Measurements from ENCODE around the gene ZFHX2. TPM values are rescaled to one million over a fixed set of nuclear protein-coding genes. Genes with fewer than 3 reads are reported as not detected.

Gene ZFHX2
- polyA plus RNA-seq, 4 donors = 2.1 to 9.1 (median 7.8) TPM

- DNase-seq (ENCODE audit: low read depth in 4 of 4, low spot score in 3 of 4) = no peak
Observed at GRCh38 chr14:23523229-23524016, 28.1 kb downstream of the ZFHX2 start.

GRCh38 chr14:23522643-23523198 lies 28.8 kb downstream of the ZFHX2 start:
- no peak for DNase-seq (ENCODE audit: low read depth in 4 of 4, low spot score in 3 of 4)

DNA sequence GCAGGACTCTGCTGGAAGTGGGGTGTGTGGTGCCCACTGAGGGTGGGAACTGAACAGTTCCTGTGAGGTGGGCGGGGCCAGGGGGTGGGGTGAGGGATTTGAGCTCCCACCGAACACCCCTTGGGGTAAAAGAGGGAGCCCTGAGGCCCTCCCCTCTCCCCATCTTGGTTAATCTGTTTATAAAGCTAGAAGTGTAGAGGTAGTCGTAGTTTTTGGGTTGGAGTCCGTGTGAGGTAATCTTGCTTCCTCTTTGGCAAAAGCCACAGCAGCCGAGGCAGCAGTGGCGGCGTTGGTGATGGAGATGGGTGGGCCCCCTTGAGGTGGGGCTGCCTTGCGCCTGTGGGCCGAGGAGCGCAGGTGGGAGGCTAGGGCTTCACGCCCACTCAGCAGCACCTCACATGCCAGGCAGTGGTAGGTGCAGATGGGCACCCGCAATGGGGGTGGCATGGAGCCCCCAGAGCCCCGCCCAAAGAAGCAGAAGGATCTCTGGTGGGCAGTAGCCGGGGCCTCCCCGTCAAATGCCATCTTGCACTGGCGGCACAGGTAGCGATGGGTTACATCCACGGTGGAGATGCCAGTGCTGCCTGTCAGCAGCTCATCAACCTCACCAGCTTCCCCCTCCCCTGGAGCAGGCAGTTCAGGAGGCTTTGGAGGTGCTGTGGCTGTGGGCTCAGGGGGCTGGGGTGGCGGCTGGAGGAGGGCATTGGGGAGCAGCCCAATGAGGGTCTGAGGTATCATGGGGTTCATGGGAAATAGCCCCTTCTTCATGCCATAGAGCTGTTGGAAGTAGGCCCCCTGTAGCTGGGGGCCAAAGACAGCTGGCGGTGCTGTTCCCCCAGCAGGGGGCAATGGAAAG lies 29.6 kb downstream of the ZFHX2 start:
- no peak for DNase-seq (ENCODE audit: low read depth in 4 of 4, low spot score in 3 of 4)

- DNase-seq (ENCODE audit: low read depth in 4 of 4, low spot score in 3 of 4) = no peak
Observed at GRCh38 chr14:23520899-23521533, 30.5 kb downstream of the ZFHX2 start.

DNA sequence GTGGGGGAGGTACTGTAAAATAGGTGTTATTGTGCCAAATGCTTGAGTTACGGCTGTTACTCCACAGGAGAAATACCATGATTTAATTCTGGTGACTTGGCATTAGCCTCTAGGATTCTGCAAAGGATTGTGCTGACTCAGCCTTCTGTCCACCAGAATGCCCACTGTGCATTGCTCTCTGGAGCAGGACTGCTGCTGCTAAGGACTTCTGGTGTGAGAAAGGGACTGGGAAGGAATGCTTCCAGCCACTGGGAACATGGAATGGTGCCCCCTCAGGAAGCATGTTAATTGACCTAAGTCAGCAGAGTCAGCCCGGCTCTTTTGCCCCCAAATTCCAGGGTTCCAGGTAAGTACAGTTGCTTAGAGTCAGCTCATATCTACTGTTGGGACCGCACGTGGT lies 32.9 kb downstream of the ZFHX2 start:
- DNase-seq (ENCODE audit: low read depth in 4 of 4, low spot score in 3 of 4) = no peak

GRCh38 chr14:23517650-23518326 lies 33.8 kb downstream of the ZFHX2 start:
- DNase-seq (ENCODE audit: low read depth in 4 of 4, low spot score in 3 of 4) = no peak

GRCh38 chr14:23514644-23514957 lies 37.0 kb downstream of the ZFHX2 start:
- DNase-seq (ENCODE audit: low read depth in 4 of 4, low spot score in 3 of 4) = no peak

- no peak for DNase-seq (ENCODE audit: low read depth in 4 of 4, low spot score in 3 of 4)
Observed at GRCh38 chr14:23513818-23514643, 37.5 kb downstream of the ZFHX2 start.

- DNase-seq (ENCODE audit: low read depth in 4 of 4, low spot score in 3 of 4) = no peak
Observed at GRCh38 chr14:23513005-23513817, 38.4 kb downstream of the ZFHX2 start.

- no peak for DNase-seq (ENCODE audit: low read depth in 4 of 4, low spot score in 3 of 4)
Observed at GRCh38 chr14:23512156-23512555, 39.4 kb downstream of the ZFHX2 start.

DNA sequence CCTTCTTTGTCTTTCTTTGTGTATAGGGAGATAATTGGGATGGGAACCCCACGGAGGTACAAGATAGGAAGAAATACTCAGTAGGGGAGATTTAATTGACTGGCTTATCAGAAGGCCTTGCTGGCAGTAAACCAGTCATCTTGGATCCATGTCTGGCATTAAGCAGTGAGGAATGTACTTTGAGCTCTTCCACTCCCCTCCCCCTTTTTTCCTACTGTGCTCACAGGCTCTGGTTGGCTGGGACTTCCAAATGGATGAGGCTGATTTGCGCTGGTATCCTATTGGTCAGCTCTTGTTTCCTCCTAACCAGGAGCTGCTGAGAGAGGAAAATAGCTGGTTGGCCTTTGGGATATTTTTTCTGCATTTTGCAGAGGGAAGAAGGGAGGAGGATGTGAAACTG lies 57.3 kb downstream of the ZFHX2 start:
- DNase-seq (ENCODE audit: low read depth in 4 of 4, low spot score in 3 of 4) = no peak

GRCh38 chr14:23492618-23493272 lies 58.8 kb downstream of the ZFHX2 start:
- no peak for DNase-seq (ENCODE audit: low read depth in 4 of 4, low spot score in 3 of 4)

DNA sequence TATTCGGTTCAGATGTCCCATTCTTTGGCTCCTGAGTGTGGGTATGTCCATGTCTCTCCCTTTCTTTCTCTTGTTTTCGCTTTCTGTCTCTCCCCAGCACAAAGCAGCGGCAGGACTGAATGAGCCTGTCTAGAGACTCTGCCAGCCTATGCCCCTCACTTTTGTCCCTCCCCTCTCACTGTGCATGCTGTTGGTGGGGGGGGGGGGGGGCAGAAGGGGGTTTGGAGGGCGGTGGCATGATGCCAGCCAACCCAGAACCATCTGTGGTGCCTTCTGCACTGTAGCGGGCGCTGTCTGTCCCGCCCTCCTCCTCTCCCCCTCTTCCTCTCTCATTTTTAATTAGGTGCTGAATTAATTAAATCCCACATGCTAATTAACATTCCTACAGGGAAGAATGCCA lies 64.3 kb downstream of the ZFHX2 start:
- no peak for DNase-seq (ENCODE audit: low read depth in 4 of 4, low spot score in 3 of 4)

DNA sequence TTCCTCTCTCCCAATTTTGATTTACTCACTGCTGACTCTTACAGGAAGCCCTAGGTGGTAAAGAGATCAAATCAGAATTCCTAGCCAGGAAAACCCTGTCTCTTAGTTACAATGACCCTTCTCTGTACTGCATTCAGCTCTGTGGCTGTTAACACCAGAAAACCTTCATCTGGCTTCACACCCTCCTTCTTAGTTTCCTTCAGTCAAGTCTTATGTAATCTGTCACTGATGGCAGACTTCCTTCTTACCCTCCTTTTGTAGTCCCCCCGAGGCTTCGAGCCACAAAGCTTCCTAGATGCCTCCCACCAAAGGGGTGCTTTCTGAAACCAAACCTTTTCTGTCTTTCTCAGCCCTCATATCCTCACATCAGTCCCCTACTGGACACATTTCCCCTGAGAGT lies 65.5 kb downstream of the ZFHX2 start:
- DNase-seq (ENCODE audit: low read depth in 4 of 4, low spot score in 3 of 4) = no peak

- no peak for DNase-seq (ENCODE audit: low read depth in 4 of 4, low spot score in 3 of 4)
Observed at GRCh38 chr14:23485326-23485725, 66.2 kb downstream of the ZFHX2 start.

GRCh38 chr14:23483236-23483854 lies 68.2 kb downstream of the ZFHX2 start:
- no peak for DNase-seq (ENCODE audit: low read depth in 4 of 4, low spot score in 3 of 4)

DNA sequence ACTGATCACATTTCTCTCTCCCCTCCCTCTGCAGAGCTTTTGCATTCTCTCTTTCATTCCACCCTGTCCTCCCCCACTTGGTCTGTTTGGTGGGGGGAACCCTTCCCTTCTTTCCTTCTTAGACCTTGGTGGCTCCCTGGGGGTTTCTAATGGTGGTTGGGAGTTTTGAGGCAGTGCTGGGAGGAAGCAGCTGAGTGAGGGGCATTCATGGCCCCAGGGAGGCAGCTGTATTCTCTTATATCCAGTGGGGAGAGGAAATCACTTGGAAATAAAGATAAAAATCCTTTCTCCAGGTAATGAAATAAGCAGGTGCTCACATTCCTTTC lies 68.8 kb downstream of the ZFHX2 start:
- no peak for DNase-seq (ENCODE audit: low read depth in 4 of 4, low spot score in 3 of 4)
